CD4-positive, CD25-positive, alpha-beta regulatory T cell (primary cell): ENCODE results near the gene RNF183. TPM values are rescaled to one million over a fixed set of nuclear protein-coding genes. Genes with fewer than 3 reads are reported as not detected.

Experiments used
- ATAC-seq, 2 donors: fragments of 150-1000 bp; cut with Tn5 transposase; one replicate each; pipeline ENCODE4 v1.10.0; 2021; ENCODE audit warnings: low read depth in 2 of 2, moderate number of reproducible peaks in 2 of 2, moderate library complexity in 1 of 2
- DNase-seq, 3 donors: peaks; one replicate each; pipeline versions ENCODE4 v3.0.0 to v3.0.0-alpha.2; 2012 to 2022; ENCODE audit warnings: mixed read lengths in 1 of 3
- H3K27ac ChIP-seq: one replicate; pipeline ENCODE4 v1.7.0; 2013; ENCODE audit warnings: mild to moderate bottlenecking, low read length; ENCODE audit not compliant: insufficient read depth, poor library complexity, severe bottlenecking
- H3K27me3 ChIP-seq: one replicate; pipeline ENCODE4 v1.7.0; 2013; ENCODE audit warnings: low read length; ENCODE audit not compliant: control insufficient read depth, insufficient read depth
- H3K36me3 ChIP-seq: one replicate; pipeline ENCODE4 v1.7.0; 2013; ENCODE audit warnings: mild to moderate bottlenecking, low read length, moderate library complexity; ENCODE audit not compliant: control insufficient read depth, insufficient read depth
- H3K4me1 ChIP-seq: 2 replicates; pipeline ENCODE4 v1.7.0; 2013; ENCODE audit warnings: mild to moderate bottlenecking, low read length; ENCODE audit not compliant: insufficient read depth, control insufficient read depth, poor library complexity, severe bottlenecking
- H3K4me3 ChIP-seq: one replicate; pipeline ENCODE4 v1.7.0; 2013; ENCODE audit warnings: low read depth, mild to moderate bottlenecking, low read length, moderate library complexity
- H3K9me3 ChIP-seq, 2 experiments: 1 replicate in 1 of 2; 2 replicates in 1 of 2; pipeline ENCODE4 v1.7.0; 2013; ENCODE audit warnings: low read length in 2 of 2, mild to moderate bottlenecking in 1 of 2, moderate library complexity in 1 of 2; ENCODE audit not compliant: control insufficient read depth in 2 of 2
- H3K27ac Mint-ChIP-seq, 3 donors: one replicate each; pipeline ENCODE4 v1.8.0; 2020 to 2022; ENCODE audit warnings: mild to moderate bottlenecking in 3 of 3, mixed read lengths in 3 of 3, moderate library complexity in 2 of 3
- H3K27me3 Mint-ChIP-seq: one replicate; pipeline ENCODE4 v1.8.0; 2022; ENCODE audit warnings: mild to moderate bottlenecking, mixed read lengths
- H3K36me3 Mint-ChIP-seq: one replicate; pipeline ENCODE4 v1.8.0; 2020; ENCODE audit warnings: mixed read lengths
- H3K4me1 Mint-ChIP-seq, 4 donors: one replicate each; pipeline ENCODE4 v1.8.0; 2020 to 2022; ENCODE audit warnings: mixed read lengths in 4 of 4, mild to moderate bottlenecking in 1 of 4
- H3K4me3 Mint-ChIP-seq, 4 donors: one replicate each; pipeline ENCODE4 v1.8.0; 2020 to 2022; ENCODE audit warnings: mild to moderate bottlenecking in 4 of 4, mixed read lengths in 4 of 4, moderate library complexity in 3 of 4
- H3K9me3 Mint-ChIP-seq, 7 donors: one replicate each; pipeline ENCODE4 v1.8.0; 2020 to 2022; ENCODE audit warnings: mixed read lengths in 7 of 7, mild to moderate bottlenecking in 3 of 7, moderate library complexity in 2 of 7
- polyA plus RNA-seq, 4 donors: library from polyadenylated mRNA; unstranded; fragments of 300-500 nt; fragmentation: Illumina TruSeq; gene quantifications; one replicate each; pipeline ENCODE4 v1.2.3, GENCODE V29; 2021
- total RNA-seq: library from RNA; stranded (reverse); gene quantifications from one replicate; pipeline ENCODE4 v1.2.3, GENCODE V29; 2022

RNF183 gene
- total and polyA plus RNA-seq, 5 donors from 2014 or later: not detected

- H3K4me3 Mint-ChIP-seq: no peak overlapping the region
- H3K4me1 ChIP-seq: no peaks in the 10 kb centered on the region
- no peak overlapping the region for H3K27ac ChIP-seq
- no peaks in the 10 kb centered on the region for H3K36me3 ChIP-seq
- DNase-seq: no peak
- H3K9me3 Mint-ChIP-seq: peaks cover 0 to 2% (median 0%) of the 10 kb centered on the region in 7 donors
- H3K4me1 Mint-ChIP-seq: no peaks in the 10 kb centered on the region
- H3K27me3 ChIP-seq: no peaks in the 10 kb centered on the region
- H3K27me3 Mint-ChIP-seq: peaks cover 7% of the 10 kb centered on the region
- no peak overlapping the region for H3K27ac Mint-ChIP-seq
- H3K9me3 ChIP-seq: no peaks in the 10 kb centered on the region
- no peak for ATAC-seq
- H3K36me3 Mint-ChIP-seq: no peaks in the 10 kb centered on the region
- no peak overlapping the region for H3K4me3 ChIP-seq
Observed at GRCh38 chr9:113331780-113332179, 28.6 kb upstream of the RNF183 start.

- Mint-ChIP-seq H3K4me1 (no peaks in the 10 kb centered on the region), H3K9me3 (peaks cover 0 to 2% (median 0%) of the 10 kb centered on the region in 7 donors), H3K4me3 (no peak overlapping the region), H3K27me3 (no peaks in the 10 kb centered on the region), H3K36me3 (no peaks in the 10 kb centered on the region), H3K27ac (no peak overlapping the region)
- Histone ChIP-seq H3K27me3 (no peaks in the 10 kb centered on the region), H3K27ac (no peak overlapping the region), H3K36me3 (no peaks in the 10 kb centered on the region), H3K9me3 (no peaks in the 10 kb centered on the region), H3K4me3 (no peak overlapping the region), H3K4me1 (no peaks in the 10 kb centered on the region)
- DNase-seq (no peak), ATAC-seq (no peak)
Observed at GRCh38 chr9:113328045-113328782, 25.0 kb upstream of the RNF183 start.

- H3K4me3 ChIP-seq: no peak overlapping the region
- no peaks in the 10 kb centered on the region for H3K4me1 ChIP-seq
- Mint-ChIP-seq H3K27ac (no peak overlapping the region), H3K9me3 (peaks cover 0 to 2% (median 0%) of the 10 kb centered on the region in 7 donors), H3K4me1 (no peaks in the 10 kb centered on the region), H3K4me3 (no peak overlapping the region), H3K27me3 (no peaks in the 10 kb centered on the region), H3K36me3 (no peaks in the 10 kb centered on the region)
- DNase-seq: no peak
- H3K9me3 ChIP-seq: no peaks in the 10 kb centered on the region
- ATAC-seq: no peak
- no peaks in the 10 kb centered on the region for H3K36me3 ChIP-seq
- H3K27ac ChIP-seq: no peak overlapping the region
- H3K27me3 ChIP-seq: no peaks in the 10 kb centered on the region
Observed at GRCh38 chr9:113326230-113326629, 23.1 kb upstream of the RNF183 start.

GRCh38 chr9:113322671-113323070, 19.5 kb upstream of the RNF183 start:
- H3K27me3 ChIP-seq: no peaks in the 10 kb centered on the region
- H3K4me3 ChIP-seq: no peak overlapping the region
- H3K4me1 ChIP-seq: no peaks in the 10 kb centered on the region
- Mint-ChIP-seq H3K36me3 (peaks cover 8% of the 10 kb centered on the region), H3K4me1 (no peaks in the 10 kb centered on the region), H3K9me3 (peaks cover 0 to 2% (median 0%) of the 10 kb centered on the region in 7 donors), H3K27ac (no peak overlapping the region), H3K4me3 (no peak overlapping the region), H3K27me3 (no peaks in the 10 kb centered on the region)
- no peaks in the 10 kb centered on the region for H3K9me3 ChIP-seq
- no peaks in the 10 kb centered on the region for H3K36me3 ChIP-seq
- DNase-seq (no peak), ATAC-seq (no peak)
- no peak overlapping the region for H3K27ac ChIP-seq

GRCh38 chr9:113320051-113320450, 16.9 kb upstream of the RNF183 start:
- Mint-ChIP-seq H3K9me3 (peaks cover 0 to 2% (median 0%) of the 10 kb centered on the region in 7 donors), H3K27me3 (no peaks in the 10 kb centered on the region), H3K4me3 (no peak overlapping the region), H3K27ac (no peak overlapping the region), H3K4me1 (no peaks in the 10 kb centered on the region), H3K36me3 (peaks cover 8% of the 10 kb centered on the region)
- H3K36me3 ChIP-seq: no peaks in the 10 kb centered on the region
- H3K27me3 ChIP-seq: no peaks in the 10 kb centered on the region
- DNase-seq (no peak), ATAC-seq (no peak)
- H3K4me3 ChIP-seq: no peak overlapping the region
- H3K9me3 ChIP-seq: no peaks in the 10 kb centered on the region
- H3K27ac ChIP-seq: no peak overlapping the region
- H3K4me1 ChIP-seq: no peaks in the 10 kb centered on the region

- Histone ChIP-seq H3K27ac (no peak overlapping the region), H3K36me3 (no peaks in the 10 kb centered on the region), H3K27me3 (no peaks in the 10 kb centered on the region), H3K4me3 (no peak overlapping the region), H3K4me1 (no peaks in the 10 kb centered on the region), H3K9me3 (no peaks in the 10 kb centered on the region)
- Mint-ChIP-seq H3K36me3 (peaks cover 8% of the 10 kb centered on the region), H3K27ac (no peak overlapping the region), H3K27me3 (no peaks in the 10 kb centered on the region), H3K4me1 (no peaks in the 10 kb centered on the region), H3K9me3 (peaks cover 0 to 2% (median 0%) of the 10 kb centered on the region in 7 donors), H3K4me3 (no peak overlapping the region)
- DNase-seq (no peak), ATAC-seq (no peak)
Observed at GRCh38 chr9:113319054-113319453, 15.9 kb upstream of the RNF183 start.

GRCh38 chr9:113317777-113318176, 14.6 kb upstream of the RNF183 start:
- Mint-ChIP-seq H3K27ac (no peak overlapping the region), H3K4me1 (no peaks in the 10 kb centered on the region), H3K4me3 (peak overlapping the region in 1 of 4 donors; percentile 22), H3K36me3 (peaks cover 8% of the 10 kb centered on the region), H3K27me3 (no peaks in the 10 kb centered on the region), H3K9me3 (peaks cover 0 to 2% (median 0%) of the 10 kb centered on the region in 7 donors)
- Histone ChIP-seq H3K27ac (no peak overlapping the region), H3K9me3 (no peaks in the 10 kb centered on the region), H3K4me1 (no peaks in the 10 kb centered on the region), H3K36me3 (no peaks in the 10 kb centered on the region), H3K4me3 (no peak overlapping the region), H3K27me3 (no peaks in the 10 kb centered on the region)
- DNase-seq (no peak), ATAC-seq (no peak)

GRCh38 chr9:113316030-113316429, 12.9 kb upstream of the RNF183 start:
- H3K9me3 ChIP-seq: no peaks in the 10 kb centered on the region
- no peak overlapping the region for H3K4me3 ChIP-seq
- Mint-ChIP-seq H3K4me1 (no peaks in the 10 kb centered on the region), H3K9me3 (peaks cover 0 to 2% (median 0%) of the 10 kb centered on the region in 7 donors), H3K27me3 (no peaks in the 10 kb centered on the region), H3K36me3 (peaks cover 8% of the 10 kb centered on the region), H3K27ac (no peak overlapping the region), H3K4me3 (no peak overlapping the region)
- ATAC-seq (no peak), DNase-seq (no peak)
- H3K36me3 ChIP-seq: no peaks in the 10 kb centered on the region
- H3K27me3 ChIP-seq: no peaks in the 10 kb centered on the region
- H3K4me1 ChIP-seq: no peaks in the 10 kb centered on the region
- no peak overlapping the region for H3K27ac ChIP-seq
